Measurements from ENCODE around the gene KLHL17. TPM values are rescaled to one million over a fixed set of nuclear protein-coding genes. Genes with fewer than 3 reads are reported as not detected.

KLHL17 gene
- polyA plus RNA-seq, 2 of the 4 experiments (the other 2 are of a cell fraction), result 5.7 to 21.6 TPM

- H3K4me3 ChIP-seq, result peak within 1 kb of the TSS; percentile 70
- H3K4me2 ChIP-seq, result peak within 1 kb of the TSS; percentile 89
- CTCF ChIA-PET, result interaction anchor here (1.1 kb wide), 2 partner anchors 10 to 27 kb away, joined by 3 to 6 read pairs; no protein-coding TSS in a partner anchor
- POLR2A ChIA-PET, result interaction anchor here (1.1 to 1.2 kb wide), 2 partner anchors 10 to 23 kb away, joined by 10 to 14 read pairs; no protein-coding TSS in a partner anchor
- H3K27ac ChIP-seq, result peak within 1 kb of the TSS; percentile 94 to 96
- no peaks in the 10 kb centered on the region for H3K9me3 ChIP-seq
- FAIRE-seq (no peak), ATAC-seq (peak; percentile 80 to 89), DNase-seq (ENCODE audit: low read depth in 1 of 2, low spot score in 1 of 2) (peak in 1 of 2 experiments; percentile 59)
- peaks cover 13% of the 10 kb centered on the region for H3K4me1 ChIP-seq
- TF ChIP-seq POLR2A (IDR thresholded peaks at IDR 0.05; ENCODE audit: low read length) (peak; percentile 29; the same call in 1 of the 2 replicates), HOXA7 (CRISPR knock-in tag; IDR thresholded peaks at IDR 0.05) (no peak), FOSB (CRISPR knock-in tag; IDR thresholded peaks at IDR 0.05) (no peak), SMC3 (IDR thresholded peaks at IDR 0.05) (no peak), FOSL2 (IDR thresholded peaks at IDR 0.05) (no peak), FOSL2 (CRISPR knock-in tag; IDR thresholded peaks at IDR 0.05) (peak; percentile 35; the same call in 1 of the 2 replicates), FOXS1 (CRISPR knock-in tag; IDR thresholded peaks at IDR 0.05) (no peak), CTCF (IDR thresholded peaks at IDR 0.05) (no peak), POLR2AphosphoS2 (conservative IDR thresholded peaks at IDR 0.05; ENCODE audit: low read length) (no peak)
- TF ChIP-seq, protein P1, sequence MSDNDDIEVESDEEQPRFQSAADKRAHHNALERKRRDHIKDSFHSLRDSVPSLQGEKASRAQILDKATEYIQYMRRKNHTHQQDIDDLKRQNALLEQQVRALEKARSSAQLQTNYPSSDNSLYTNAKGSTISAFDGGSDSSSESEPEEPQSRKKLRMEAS (IDR thresholded peaks at IDR 0.05), result peak; percentile 24
- 3% methylated on average over 8 of the region's 31 CpGs for WGBS (ENCODE audit: missing lambda C conversion rate)
Observed at GRCh38 chr1:966135-966703, 5.8 kb downstream of the KLHL17 start, which contains the start of gene PLEKHN1. TSS of gene PLEKHN1 (plus strand) at chr1:966482. CDS start at chr1:966532, 50 bp downstream.

DNA sequence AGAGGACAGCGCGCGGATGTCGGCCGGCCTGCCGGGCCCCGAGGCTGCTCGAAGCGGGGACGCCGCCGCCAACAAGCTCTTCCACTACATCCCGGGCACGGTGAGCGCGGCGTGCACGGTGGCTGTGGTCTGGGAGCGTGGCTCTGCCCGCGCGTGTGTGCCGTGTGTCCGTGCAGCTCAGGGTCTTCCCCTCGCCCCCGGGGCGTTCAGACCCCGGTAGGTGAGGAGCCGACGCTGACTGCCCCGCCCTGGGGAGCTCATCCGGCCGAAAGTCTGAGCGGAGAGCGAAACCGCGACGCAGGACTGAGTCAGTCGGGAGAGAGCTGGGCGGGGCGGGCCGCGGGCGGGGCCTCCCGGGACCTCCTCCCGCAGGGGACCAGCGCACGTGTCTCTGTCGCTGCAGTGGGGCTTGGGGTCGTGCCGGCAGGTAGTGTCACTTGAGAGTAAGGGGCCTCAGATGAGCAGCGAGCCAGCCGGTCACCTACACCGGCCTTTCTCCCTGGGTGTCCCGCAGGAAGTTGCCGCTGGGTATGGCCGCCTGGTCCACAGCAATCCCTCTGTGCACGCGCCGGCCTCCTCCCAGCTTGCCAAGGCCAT is 6.4 kb downstream of the KLHL17 start:
- DNase-seq (ENCODE audit: low read depth in 1 of 2, low spot score in 1 of 2) (peak; percentile 56 to 65), ATAC-seq (peak; percentile 74 to 90), FAIRE-seq (no peak)
- CTCF ChIA-PET, result interaction anchor here (1.1 kb wide), 2 partner anchors 9 to 27 kb away, joined by 3 to 6 read pairs; no protein-coding TSS in a partner anchor
- Histone ChIP-seq H3K4me1 (peaks cover 13% of the 10 kb centered on the region), H3K4me3 (peak overlapping the region; percentile 70), H3K27ac (peak overlapping the region; percentile 94 to 96), H3K9me3 (no peaks in the 10 kb centered on the region), H3K4me2 (peak overlapping the region; percentile 89)
- POLR2A ChIA-PET, result interaction anchor here (1.1 to 1.2 kb wide), 2 partner anchors 9 to 24 kb away, joined by 10 to 14 read pairs; no protein-coding TSS in a partner anchor
- 6% methylated on average over 10 of the region's 60 CpGs for WGBS (ENCODE audit: missing lambda C conversion rate)
- TF ChIP-seq TFCP2L1 (CRISPR knock-in tag; IDR thresholded peaks at IDR 0.05), result no peak
- TF ChIP-seq POLR2AphosphoS2 (conservative IDR thresholded peaks at IDR 0.05; ENCODE audit: low read length), result no peak
- no peak for TF ChIP-seq EHMT2 (IDR thresholded peaks at IDR 0.05; ENCODE audit: low read depth)
- no peak for TF ChIP-seq KDM5A (IDR thresholded peaks at IDR 0.05)
- TF ChIP-seq BCL3 (IDR thresholded peaks at IDR 0.05), result 0 out of 3 replicates have a peak, but pooled peaks have one; percentile 20
- TF ChIP-seq JUN (IDR thresholded peaks at IDR 0.05), result no peak; a peak in 1 of 5 replicates
- TF ChIP-seq PHF8 (IDR thresholded peaks at IDR 0.05; ENCODE audit: borderline replicate concordance, low read depth), result no peak
- no peak for TF ChIP-seq RARB (CRISPR knock-in tag; IDR thresholded peaks at IDR 0.05)
- TF ChIP-seq HOXA7 (CRISPR knock-in tag; IDR thresholded peaks at IDR 0.05), result no peak
- TF ChIP-seq MYC (IDR thresholded peaks at IDR 0.05; ENCODE audit: borderline replicate concordance, low read length), result no peak
- TF ChIP-seq JUNB (IDR thresholded peaks at IDR 0.05), result no peak
- no peak for TF ChIP-seq NR3C1 (IDR thresholded peaks at IDR 0.05)
- TF ChIP-seq KDM1A (IDR thresholded peaks at IDR 0.05; ENCODE audit: low read depth), result no peak
- TF ChIP-seq HOXB5 (CRISPR knock-in tag; IDR thresholded peaks at IDR 0.05), result no peak
- TF ChIP-seq BHLHE40 (IDR thresholded peaks at IDR 0.05; ENCODE audit: low read depth, low read length), result no peak
- TF ChIP-seq NFE2L2 (conservative IDR thresholded peaks at IDR 0.05; ENCODE audit: low read length), result no peak
- TF ChIP-seq HES2 (IDR thresholded peaks at IDR 0.05), result no peak
- TF ChIP-seq, protein P1 (IDR thresholded peaks at IDR 0.05), result peak; percentile 72
- no peak for TF ChIP-seq FOSL2 (IDR thresholded peaks at IDR 0.05)
- TF ChIP-seq FOSL2 (CRISPR knock-in tag; IDR thresholded peaks at IDR 0.05), result peak; percentile 39; the same call in 1 of the 2 replicates
- TF ChIP-seq CHD4 (IDR thresholded peaks at IDR 0.05; ENCODE audit: borderline replicate concordance), result no peak
- TF ChIP-seq CTCF (IDR thresholded peaks at IDR 0.05), result no peak
- TF ChIP-seq TP53 (CRISPR knock-in tag; IDR thresholded peaks at IDR 0.05), result no peak
- no peak for TF ChIP-seq CBX8 (IDR thresholded peaks at IDR 0.05)
- TF ChIP-seq RNF2 (IDR thresholded peaks at IDR 0.05; ENCODE audit: borderline replicate concordance, low read depth), result no peak
- no peak for TF ChIP-seq CEBPB (IDR thresholded peaks at IDR 0.05)
- no peak for TF ChIP-seq EP300 (IDR thresholded peaks at IDR 0.05)
- TF ChIP-seq POLR2A (IDR thresholded peaks at IDR 0.05; ENCODE audit: low read length), result peak; percentile 44
